Stimulated activated CD8-positive, alpha-beta memory T cell treated with anti-CD3 and anti-CD28 coated beads, Interleukin-4, amount 100 ng/mL, for 48 hours (primary cell): ENCODE measurements around the gene MAGI2.

ENCODE experiments used
- DNase-seq: peaks from one replicate; pipeline ENCODE4 v3.0.0-alpha.2; 2020

MAGI2 gene

DNA sequence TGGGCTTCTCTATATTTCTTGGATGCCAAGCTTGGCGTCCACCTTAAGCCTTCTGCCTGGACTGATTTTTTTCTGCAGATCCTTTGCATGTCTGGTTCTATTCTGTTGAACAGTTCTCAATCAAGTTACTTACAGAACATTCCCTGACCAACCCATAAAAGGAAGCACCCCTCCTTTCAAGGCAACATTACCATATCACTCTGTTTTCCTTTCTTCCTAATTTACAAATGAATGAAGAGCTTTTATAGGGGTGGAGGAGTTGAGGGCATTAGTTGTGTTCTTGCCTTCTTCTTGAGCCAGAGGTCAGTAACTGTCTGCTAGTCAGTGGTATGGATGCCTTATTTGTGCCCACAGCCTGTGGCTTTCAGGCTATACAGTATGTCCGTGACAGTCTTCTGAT is 1293.9 kb downstream of the MAGI2 start:
- no peak for DNase-seq

DNA sequence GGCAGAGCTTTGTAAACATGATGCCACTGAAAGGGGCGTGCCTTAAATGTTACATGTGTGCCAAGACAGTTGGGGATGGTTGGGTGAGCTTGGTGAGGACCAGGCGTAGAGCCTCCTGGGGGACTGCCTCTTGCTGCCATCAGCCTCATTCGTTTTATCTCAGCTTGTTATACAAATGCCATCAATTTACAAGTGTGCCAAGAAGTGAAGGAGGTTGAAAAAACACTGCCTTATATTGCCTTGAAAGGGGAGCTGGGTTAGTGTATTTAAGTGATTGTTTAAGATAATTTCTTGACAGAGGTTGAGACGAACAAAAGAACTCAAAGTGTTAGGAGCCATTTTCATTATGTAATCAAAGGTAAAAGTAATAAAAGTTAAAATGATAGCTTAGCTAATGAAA is 1300.2 kb downstream of the MAGI2 start:
- DNase-seq = no peak

DNA sequence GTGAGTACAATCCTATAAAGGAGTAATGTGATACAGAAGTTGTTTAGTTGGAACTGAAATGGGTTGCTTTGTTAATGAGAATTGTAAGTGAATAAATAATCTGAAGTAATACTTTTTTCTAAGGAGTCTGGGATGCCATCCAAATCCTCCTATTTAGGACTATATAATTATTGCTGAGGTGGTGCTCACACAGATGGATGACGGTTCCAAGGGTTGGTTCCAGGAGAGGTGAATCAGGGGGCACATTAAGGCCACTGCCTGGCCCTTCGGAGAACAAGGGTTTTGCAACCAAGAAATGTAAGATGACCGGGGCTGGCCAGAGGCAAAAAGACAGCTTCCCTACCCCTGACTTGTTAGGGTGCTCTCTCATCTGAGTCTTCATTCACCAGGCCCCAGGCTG is 1302.2 kb downstream of the MAGI2 start:
- no peak for DNase-seq

DNA sequence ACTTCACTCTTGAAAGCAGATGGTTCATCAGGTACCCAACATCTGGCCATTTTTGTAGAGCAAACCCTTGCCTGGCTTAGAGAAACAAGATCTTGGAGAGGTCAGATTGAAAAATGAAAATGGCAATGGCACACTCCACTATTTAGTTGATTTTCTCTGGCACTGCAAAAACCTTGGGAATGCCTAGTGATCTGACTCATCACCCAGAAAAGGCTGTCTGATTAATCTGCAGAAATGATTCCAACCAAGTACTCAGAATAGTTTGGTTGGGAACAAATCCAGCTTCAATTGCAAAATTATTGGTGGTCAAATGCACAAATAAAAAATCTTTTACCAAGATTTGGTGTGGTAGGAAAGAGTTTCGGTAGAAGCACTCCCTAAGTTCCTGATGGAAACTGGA is 1303.7 kb downstream of the MAGI2 start:
- no peak for DNase-seq

DNA sequence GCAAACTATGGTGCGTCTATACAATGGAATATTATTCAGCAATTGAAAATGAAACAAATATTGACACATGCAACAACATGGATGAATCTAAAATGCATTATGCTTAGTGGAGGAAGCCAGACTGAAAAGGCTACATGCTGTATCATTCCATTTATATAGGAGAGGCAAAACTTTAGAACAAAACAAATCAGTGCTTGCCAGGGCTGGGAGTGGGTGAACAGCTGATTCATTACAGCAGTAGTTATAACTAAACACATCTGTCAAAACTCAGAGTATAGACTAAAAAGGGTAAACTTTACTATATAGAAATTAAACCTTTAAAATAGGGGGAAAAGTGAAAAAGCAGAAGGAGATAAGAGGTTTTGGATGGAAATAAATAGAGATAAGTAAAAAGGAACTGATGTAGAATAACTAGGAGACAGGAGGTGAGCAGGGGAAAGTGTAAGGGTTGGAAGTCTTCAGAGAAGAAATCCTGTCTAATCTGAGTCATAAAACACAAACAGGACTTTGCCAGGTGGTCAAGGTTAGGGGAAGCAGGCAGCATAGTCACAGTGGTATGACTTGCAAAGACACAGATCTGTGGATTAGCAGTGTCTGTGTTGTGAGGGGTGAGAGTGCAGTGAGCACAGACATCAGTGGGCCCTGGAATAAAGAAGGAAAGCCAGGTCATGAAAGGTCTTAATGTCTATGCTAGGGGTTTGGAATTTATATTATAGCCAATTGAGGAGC is 1305.1 kb downstream of the MAGI2 start:
- no peak for DNase-seq

- no peak for DNase-seq
These were observed 1306.9 kb downstream of the MAGI2 start for GRCh38 chr7:78146546-78146945.

DNA sequence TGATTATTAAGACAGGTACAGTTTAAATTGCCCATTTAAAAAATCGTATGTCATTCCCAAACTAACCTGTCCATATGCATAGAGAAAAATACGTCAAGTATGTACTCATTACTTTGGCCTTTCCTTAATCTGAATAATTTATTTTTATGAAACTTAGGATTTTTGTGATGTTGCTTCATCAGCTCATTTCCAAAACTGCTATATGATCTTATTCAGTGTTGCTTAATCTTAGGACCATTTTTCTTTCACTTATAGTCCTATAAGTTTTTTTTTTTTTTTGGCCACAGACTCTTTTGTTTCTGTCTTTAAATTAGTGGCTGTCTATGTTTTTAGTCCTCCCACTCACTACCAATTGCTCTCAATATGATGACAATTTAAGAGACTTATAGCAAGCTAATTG is 1309.8 kb downstream of the MAGI2 start:
- DNase-seq = no peak

DNA sequence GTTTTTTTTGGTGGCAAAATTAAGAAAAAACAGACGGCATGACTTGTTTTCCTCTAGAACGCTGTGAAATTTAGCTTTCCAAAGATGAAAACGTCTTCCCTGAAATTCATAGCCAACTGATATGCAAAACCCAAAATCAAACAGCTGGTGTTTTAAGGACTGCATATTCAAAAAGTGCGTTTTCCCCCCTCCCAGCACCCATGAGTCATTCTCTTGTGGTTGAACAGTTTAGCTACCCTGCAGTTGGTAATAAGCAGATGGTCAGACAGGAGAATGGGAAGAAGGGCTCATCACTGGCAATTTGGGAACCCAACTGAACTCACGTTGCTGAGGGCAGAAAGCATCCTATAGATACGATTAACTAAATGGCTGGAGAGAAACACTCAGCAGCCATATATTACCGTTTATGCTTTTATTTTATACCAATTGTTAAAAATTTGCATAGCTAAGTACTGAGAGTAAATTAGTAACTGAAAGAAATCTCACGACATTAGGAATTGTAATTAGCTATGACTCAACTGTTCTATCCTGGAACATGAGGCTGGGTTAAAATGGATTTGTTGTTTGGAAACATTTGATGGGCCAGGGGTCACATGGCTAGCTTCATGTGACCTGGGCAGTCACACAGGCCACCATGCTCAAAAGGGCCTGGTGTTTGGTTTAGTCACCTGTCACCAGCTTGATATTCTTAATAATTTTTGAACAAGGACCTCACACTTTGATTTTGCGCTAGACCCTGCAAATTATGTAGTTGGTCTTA is 1311.8 kb downstream of the MAGI2 start:
- no peak for DNase-seq

DNA sequence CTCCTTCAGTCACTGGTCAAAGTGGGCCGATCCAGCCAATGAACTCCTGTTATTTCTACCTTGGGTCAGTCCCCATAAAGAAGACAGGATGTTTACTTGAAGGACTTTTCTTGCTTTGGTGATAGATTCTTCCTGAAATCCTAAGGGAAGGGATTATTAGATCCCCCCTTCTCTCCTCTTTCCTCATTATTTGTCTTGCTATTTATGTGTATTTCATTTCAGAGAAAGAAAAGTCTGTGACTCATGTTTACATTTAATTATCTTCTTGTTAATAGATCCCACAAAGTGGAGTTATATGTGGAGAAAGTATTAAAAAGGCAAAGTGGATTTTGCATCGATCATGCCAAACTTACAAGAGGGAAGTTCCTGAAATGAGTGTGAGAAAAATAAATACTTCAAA is 1313.4 kb downstream of the MAGI2 start:
- DNase-seq = no peak

DNA sequence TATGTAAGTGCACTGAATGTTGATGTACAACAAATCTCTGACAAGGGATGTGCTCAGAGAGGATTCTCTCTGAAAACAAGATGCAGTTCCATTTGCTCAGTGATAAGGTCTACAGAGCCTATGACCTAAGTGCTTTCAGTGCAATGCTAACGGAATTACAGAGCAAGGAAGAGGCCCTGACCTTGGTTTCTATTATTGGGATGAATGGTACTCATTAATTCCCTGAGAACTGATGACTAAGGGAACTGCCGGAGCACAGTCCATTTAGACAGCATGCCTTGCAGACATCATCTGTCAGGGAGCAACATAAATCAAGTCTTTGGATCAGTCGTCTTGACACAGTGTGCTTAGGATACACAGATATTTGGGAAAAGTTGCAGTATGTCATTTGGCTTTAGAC is 1314.1 kb downstream of the MAGI2 start:
- DNase-seq = no peak

DNA sequence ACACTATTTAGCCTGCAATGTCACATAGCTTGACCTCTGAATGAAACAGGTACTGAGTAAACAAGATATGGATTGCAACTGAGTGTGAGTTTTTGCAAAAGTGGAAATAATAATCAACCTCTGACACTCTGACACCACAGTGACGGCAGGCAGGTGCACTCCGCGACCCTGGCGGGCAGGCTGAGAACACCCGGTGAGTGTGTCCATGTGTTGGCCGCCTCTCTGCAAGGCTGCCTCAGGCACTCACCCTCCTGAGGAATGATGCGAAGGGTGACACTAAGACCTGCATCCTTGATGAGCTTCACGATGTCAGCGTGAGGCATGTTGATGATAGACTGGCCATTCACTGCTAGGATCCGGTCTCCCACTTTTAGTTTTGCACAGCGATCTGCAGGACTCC is 1318.7 kb downstream of the MAGI2 start:
- DNase-seq = no peak

GRCh38 chr7:78134256-78134655 is 1319.2 kb downstream of the MAGI2 start:
- DNase-seq = no peak

- no peak for DNase-seq
These were observed 1322.8 kb downstream of the MAGI2 start for GRCh38 chr7:78130446-78131215.

- DNase-seq = no peak
These were observed 1323.6 kb downstream of the MAGI2 start for GRCh38 chr7:78129865-78130264.

DNA sequence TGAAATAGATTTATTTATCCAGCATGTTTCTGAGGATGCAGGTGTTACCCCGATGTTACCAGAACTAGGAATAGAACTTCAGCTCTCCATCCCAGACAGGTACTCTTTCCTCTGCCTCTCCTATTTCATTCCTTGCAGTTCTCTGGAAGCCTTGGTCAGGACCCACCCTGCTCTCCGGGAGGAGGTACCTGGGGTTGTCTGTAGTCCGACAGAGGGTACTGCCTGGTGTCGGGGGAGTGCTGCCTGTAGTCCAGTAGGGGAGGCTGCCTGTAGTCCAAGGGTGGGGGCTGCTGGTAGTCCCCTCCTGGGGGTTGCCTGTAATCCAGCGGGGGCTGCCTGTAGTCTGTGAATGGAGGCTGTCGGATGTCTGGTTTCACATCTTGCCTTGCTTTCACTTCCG is 1326.5 kb downstream of the MAGI2 start:
- DNase-seq = no peak

DNA sequence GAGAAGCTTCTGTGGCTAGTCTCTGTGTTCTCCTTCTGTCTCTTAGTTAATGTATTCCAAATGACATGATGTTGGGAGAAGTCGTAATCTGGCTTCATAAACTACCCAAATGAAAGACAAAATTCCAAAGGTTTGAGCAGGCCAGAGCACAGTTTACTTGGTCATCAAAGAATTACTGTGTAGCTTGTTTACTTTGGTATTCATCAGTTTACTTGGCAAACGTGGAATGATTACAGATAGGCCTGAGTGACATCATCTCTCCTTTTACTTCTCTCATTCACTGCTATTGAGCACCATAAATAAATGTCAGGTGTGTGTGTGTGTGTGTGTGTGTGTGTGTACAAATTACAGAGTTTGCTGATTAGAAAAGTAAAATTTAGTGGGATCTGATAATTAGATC is 1327.6 kb downstream of the MAGI2 start:
- no peak for DNase-seq

GRCh38 chr7:78124216-78124615 is 1329.3 kb downstream of the MAGI2 start:
- DNase-seq = no peak

GRCh38 chr7:78121888-78122287 is 1331.6 kb downstream of the MAGI2 start:
- no peak for DNase-seq

DNA sequence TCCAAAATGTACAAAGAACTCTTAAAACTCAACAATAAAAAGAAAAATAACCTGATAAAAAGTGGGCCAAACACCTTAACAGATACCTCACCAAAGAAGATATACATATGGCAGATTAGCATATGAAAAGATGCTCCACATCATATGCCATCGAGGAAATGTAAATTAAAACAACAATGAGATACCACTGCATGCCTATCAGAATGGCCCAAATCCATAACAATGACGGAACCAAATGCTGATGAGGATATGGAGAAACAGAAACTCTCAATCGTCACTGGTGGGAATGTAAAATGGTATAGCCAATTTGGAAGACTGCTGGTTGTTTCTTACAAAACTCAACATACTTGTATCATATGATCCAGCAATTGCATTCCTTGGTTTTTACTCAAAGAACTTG is 1335.0 kb downstream of the MAGI2 start:
- DNase-seq = no peak

DNA sequence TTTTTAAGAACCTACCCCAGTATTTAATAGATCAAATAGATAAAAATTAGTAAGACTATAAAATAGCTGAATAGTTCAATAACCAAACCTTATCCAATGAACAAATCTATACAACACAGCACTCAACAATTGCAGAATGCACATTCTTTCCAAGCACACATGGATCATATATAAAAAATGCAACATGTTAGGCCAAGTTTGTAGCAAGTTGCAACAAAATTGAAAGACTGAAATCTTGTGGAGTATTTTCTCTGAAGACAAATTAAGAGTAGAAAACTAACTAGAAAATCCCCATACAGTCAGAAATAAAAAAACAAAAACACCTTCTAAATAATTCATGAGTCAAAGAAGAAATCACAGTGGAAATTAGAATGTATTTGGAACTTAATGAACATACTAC is 1337.6 kb downstream of the MAGI2 start:
- DNase-seq = no peak

GRCh38 chr7:78114993-78115392 is 1338.5 kb downstream of the MAGI2 start:
- DNase-seq = no peak

- DNase-seq = no peak
These were observed 1341.0 kb downstream of the MAGI2 start for GRCh38 chr7:78112488-78112887.

- no peak for DNase-seq
These were observed 1342.1 kb downstream of the MAGI2 start for GRCh38 chr7:78111386-78111785.

GRCh38 chr7:78103475-78103874 is 1350.0 kb downstream of the MAGI2 start:
- no peak for DNase-seq
